ELF-1 (cell line): ENCODE results near the gene ACTN1.
A peak's percentile ranks its signal among the peaks of the same experiment; 100 is the strongest.

ENCODE experiments used
- DNase-seq: peaks from one replicate; pipeline ENCODE4 v3.0.0-alpha.2; 2016; ENCODE audit warnings: low read depth, low spot score

Gene ACTN1

DNA sequence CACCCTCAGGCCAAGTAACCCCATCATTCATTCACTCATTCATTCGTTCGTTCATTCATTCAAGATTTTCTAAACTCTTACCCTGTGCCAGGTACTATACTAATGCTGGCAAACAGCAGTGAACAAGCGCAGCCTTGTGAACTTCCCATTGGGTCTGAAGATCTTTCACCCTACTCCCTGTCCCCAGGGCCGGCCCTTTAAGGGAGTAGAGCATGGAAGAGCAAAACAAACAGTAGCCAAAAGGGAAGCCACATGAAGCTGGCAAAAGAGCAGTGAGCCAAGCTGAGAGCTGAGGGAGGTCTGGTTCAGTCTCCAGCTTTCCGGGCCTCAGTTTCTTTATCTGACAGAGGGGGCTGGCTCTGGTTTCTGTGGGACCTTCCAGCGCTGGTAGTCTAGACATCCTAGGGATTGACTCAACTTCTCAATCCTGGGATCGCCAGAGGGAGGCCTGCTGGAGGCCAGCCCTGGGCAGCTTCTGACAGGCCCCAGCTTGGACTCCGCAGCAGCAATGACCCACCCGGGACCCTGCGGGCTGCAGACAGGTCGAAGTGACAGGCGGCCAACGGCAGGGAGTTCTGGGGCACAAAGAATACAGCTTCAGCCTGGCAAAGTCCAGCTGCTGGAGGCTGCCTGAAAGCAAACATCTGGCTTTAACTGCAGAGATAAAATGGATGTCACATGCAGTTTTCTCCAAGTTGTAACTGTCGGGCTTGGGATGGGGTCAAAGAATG lies 27.1 kb downstream of the ACTN1 start:
- DNase-seq = no peak

DNA sequence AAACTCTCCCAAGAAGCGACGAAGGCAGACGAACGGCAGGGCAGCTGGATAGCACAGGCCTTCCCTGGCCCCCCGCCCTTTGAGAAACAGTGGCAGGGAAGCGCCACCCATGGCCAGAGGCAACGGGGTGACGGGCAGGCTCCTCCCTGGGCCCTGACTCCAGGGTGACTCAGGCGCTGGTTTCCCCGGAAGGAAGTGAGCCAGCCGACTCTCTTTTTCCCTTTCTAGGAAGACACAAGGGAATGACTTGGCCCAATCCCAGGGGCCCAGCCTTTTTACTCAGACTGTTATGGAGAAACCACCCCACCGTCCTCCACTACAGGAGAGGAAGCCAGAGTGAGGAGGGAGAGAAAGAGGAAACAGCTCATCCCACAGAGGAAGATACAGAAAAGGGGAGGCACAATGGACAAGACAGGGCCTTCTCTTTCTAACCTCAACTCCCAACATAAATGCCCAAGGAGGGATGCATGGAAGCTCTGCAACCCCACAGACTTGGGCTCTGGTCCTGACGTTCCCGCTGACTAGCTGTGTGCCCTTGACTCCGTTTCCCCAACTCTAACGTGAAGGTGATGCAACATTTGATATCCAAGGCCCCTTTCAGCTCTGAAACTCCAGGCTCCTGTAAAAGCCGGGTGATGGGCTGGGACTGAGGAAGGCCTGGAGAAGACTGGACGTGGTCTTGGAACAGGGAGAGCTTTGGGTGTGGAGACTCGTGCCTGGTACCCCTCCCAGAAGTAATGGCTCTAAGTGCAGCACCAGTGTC lies 27.9 kb downstream of the ACTN1 start:
- DNase-seq = no peak

DNA sequence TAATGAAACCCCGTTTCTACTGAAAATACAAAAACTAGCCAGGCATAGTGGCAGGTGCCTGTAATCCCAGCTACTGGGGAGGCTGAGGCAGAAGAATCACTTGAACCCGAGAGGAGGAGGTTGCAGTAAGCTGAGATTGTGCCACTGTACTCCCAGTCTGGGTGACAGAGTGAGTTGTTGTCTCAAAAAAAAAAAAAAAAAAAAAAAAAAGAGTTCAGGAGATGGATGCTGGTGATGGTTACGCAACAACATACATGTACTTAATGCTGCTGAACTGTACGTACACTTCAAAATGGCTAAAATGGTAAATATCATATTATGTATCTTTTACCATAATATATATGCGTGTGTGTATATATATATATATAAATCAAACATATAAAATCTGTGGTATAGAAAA lies 29.0 kb downstream of the ACTN1 start:
- DNase-seq = no peak

DNA sequence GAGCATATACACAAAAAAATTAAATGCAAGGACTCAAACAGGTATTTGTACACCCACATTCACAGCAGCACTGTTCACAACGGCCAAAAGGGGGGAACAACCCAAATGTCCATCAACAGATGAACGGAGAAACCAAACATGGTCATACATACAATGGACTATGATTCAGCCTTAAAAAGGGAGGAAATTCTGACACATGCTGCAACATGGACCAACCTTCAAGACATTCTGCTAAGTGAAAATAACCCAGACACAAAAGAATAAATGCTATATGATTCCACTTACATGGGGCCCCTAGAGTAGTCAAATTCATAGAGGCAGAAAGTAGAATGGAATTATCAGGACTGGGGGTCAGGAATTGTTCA lies 29.5 kb downstream of the ACTN1 start:
- DNase-seq = no peak

DNA sequence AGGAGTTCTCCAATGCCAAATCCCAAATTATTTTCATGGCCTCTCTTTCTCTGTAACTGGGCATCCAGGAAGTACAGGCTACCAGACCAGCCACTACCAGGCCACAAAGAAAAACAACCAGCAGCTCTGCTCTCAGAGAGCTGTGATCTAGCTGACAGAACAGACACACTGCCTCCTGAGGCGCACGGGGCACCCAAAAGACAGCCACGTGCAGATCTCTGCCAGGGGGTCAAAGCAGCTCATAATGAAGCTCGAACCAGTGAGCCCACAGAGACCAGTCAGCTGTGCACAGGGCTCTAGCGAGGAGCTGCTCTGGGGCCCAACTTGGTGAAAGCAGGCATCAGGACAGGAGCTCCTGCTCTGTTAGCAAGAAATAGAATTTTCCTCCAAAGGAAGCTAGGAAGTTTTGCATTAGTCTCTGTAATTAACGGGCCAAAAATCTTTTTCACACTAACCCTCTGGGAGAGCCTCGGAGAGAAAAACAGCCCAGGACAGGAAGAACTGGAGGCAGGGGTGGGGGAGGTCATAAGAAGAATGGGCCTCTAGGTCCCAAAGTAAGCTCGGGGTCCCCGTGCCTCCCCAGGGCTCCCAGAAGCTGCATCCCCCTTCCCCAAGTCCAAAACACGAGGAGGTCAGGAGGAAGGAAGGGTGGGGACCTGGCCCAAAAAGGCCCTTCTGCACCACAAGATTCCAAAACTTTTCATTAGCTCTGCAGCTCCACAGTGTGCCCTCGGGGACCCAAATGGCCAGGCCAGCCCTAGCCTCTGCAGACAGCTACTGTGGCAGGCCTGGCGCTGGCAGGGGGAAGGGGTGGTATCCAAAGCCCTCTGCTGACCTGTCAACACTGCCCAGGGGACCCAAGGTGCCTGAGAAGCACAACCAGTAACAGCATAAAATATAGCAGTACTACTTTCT lies 30.2 kb downstream of the ACTN1 start:
- DNase-seq = no peak

DNA sequence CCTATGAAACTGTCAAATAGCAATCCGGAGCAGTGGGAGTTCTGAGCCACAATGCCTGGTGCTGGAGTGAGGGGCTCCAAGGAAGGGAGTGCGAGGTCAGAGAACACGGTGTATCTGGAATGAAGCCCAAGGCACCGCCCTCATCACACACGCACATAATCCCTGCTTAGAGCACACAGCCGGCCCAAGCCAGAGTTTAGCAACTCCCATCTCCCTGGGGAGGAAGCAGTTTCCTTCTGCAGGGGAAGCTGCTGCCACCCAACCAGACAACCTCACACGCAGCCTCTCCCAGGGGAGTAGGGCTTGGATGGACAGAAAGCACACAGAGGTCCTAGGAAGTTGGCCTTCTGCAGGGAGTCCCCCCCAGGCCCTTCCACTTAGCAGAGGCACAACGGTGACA lies 31.3 kb downstream of the ACTN1 start:
- peak; percentile 74 for DNase-seq

DNA sequence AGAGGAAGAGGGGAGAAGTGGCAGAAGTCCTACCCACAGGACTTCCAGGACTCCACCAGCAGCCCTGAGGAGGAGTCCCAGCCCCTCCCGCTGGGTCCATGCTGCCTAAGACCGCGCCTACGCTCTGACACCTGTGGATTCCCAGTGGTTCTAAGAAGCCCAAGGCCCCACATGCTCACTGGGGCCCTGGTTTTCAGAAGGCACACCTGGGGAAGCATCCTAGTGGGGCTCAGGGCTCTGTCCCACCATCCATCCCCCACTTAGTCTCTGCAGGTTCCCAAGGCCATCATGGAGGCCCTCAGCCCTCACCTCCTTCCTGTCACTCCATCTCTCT lies 32.6 kb downstream of the ACTN1 start:
- DNase-seq = no peak

DNA sequence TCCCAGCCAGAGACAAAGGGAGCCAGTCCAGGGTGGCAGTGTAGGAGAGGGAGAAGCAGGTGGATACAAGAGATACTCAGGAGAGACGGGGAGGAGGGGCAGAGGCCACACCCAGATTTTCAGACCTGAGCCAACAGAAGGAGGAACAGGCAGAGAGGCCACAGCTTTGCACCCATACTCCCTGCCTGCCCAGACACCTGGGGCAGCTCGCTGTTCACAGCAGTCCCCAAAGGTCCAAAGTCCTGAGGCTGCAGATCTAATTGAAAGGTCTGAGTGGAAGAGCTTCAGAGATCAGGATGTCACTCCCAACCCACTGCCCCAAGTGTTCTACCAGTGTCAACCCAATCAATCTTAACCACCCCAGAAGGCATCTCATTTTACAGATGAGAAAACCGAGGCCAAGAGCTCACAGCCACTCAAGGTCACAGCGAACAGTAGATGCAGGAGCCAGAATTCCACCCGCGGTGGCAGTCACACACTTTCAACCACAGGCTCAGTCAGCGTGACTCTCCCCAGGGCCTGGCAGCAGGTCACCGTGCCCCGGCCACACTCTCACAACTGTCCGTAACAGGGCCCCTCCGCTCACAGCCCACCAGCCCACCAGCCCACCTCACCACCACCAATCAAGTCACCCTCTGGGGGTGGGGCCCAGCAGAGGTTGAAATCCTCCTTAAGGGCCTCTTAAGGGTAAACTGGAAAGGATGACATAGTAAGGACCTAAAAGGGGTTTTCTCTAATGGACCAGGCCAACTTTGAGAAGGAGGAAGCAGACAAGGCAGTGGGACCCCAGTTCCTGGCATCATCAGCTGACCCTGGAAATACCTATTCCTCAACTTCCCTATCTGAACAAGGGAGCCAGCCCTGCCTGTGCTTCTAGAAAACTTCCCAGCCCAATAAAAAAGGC lies 33.3 kb downstream of the ACTN1 start:
- no peak for DNase-seq

DNA sequence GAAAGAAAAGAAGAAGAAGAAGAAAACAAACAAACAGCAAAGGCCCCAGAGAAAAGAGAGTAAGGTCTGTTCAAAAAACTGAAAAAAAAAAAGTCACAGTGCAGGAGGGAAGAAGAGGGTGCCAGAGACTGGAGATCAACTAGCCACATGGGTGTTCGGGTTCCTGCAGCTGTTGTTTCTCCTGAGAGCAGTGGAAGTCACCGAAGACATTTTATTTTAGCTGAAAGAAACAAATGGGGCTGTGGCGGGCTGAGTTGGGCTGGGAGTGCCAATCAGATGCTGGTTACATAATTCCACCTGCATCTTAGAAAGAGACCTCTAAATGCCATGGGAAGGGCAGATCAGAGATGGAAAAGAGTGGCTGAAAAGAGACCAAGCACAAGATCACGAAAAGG lies 33.9 kb downstream of the ACTN1 start:
- DNase-seq = no peak

DNA sequence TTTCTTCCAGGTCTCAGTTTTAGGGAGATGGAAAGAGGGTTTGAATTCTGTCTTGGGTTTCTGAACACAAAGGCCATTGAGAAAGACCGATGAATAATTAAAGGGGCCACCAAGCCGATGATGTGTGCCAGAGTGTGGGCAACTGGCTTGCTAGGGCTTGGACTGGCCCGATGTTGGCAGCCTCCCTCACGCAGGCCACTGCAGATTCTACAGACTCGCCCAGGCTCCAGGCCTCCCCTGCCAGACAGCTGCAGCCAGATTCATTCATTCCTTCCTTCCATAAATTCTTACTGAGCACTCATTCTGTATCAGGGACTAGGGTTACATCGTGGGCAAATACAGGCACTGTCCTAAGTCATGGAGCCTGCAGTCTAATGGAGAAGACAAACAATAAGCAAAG lies 34.9 kb downstream of the ACTN1 start:
- no peak for DNase-seq

DNA sequence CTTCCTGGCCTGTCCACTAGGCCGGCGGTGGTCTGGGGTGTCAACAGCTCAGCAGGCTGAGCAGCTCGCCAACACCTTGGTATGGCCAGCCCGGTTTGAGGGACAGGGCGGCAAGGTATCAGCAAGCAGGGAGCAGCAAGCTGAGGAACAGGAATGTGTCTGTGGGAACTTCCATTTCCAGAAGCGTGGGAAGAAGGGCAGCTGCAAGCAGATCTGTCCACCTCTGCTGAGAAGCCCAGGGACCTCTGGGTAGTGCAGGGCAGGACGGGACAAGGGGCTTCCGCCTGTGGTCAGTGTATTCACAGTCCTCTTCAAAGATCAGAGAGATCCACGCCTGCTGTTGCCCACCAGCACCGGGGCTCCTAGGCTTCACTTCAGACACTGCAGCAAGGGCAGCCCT lies 36.0 kb downstream of the ACTN1 start:
- no peak for DNase-seq

DNA sequence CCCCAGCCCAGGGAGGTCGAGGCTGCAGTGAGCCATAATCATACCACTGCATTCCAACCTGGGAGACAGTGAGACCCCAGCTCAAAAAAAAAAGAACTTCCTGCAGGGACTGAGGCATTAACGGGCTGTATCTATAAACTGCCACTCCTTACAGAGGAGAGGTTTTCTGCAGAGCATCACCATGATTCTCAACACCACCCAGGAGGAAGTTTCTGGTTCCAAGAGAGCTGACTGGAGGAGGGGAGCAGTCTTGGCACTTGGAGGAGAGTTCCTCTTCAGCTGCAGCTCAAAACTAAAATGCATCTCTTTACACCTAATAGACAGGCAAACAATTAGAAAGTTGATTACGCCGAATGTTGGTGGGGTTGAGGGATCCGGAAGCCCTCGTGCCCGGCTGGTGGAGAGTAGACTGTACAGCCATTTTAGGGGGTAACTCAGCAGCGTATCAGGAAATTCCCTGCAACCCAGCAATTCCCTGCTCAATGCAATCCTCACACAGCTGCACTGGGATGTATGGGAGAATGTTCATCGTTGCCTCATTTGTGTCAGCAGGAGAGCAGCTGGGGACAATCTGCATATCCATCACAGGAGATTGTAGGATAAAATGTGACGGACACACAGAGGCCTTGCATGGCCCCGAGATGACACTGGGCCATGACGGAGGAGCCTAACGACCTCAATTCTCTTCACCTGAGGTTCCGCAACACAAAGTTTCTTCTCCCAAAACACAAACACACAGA lies 36.6 kb downstream of the ACTN1 start:
- no peak for DNase-seq

DNA sequence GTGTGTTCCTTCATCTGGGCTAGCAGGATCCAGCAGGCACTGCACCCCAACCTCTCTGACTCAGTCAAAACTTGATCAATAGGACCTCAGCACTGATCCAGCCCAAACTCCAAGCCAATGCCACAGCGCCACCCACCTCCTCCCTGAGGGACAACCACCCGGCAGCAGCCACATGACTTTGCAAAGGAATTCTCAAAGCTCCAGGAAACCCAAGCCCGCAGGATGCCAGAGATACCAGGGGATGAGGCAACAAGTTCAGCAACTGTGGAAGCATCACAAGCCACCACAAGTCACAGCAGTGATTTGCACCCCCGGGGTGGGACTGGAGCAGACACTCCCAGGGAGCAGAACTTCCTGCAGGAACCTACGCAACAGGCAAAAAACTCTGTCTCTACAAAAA lies 37.3 kb downstream of the ACTN1 start:
- DNase-seq = peak; percentile 93

DNA sequence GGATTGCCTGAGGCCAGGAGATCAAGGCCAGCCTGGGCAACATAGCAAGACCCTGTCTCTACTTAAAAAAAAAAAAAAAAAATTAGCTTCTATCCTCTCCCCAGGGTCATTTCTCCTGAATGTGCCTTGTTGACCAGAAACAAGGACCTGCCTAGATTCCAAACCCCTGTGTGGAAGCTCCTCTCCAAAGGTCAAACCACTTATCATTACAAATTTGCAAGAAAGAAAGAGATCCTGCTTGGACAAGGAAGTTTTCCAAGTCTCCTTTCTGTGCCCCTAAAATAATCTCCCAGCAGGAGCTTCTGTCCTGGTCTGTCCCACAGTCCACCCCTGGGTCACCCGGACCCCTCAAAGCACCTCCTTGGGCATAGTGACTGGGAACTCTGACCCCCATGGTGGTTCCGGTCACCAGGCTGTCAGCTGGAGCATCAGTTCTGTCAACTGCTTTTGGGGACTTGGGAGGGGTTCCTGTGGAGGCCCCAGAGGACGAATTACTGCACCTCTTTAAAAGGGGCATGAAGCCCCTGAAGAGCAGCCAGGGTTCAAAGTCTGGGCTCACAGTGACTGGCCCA lies 38.4 kb downstream of the ACTN1 start:
- DNase-seq = no peak

DNA sequence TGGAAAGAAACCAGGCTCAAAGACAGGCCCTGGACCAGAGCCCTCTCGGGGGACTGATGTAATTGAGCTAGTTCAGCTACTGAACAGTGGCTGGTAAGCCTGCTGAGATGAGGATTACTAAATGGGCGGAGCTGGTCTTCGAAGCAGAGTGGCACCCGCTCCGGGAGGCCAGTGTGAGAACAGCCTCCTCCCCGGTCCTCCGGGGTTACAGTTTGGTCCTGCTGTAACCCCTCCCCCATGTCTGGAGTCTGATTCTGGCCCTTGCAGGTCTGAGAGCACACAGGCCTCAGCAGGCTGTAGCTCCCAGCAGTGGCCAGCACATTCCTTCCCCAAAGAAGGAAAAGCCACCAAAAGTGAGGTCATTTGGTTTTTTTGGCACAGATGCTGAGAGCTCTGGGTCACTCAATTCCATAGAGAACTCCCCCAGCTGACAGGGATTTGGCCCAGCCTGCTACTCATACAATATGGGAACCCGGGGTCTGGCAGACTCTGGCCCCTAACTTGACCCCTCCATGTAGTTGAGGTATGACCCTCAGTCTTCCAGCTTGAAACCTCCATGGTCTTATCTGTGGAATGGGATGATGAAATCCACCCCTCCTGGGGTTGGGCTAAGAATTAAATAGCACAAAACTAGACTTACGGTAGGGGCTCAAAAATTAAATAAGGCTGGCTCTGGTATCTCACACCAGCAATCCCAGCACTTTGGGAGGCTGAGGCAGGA lies 39.0 kb downstream of the ACTN1 start:
- DNase-seq = peak; percentile 96

DNA sequence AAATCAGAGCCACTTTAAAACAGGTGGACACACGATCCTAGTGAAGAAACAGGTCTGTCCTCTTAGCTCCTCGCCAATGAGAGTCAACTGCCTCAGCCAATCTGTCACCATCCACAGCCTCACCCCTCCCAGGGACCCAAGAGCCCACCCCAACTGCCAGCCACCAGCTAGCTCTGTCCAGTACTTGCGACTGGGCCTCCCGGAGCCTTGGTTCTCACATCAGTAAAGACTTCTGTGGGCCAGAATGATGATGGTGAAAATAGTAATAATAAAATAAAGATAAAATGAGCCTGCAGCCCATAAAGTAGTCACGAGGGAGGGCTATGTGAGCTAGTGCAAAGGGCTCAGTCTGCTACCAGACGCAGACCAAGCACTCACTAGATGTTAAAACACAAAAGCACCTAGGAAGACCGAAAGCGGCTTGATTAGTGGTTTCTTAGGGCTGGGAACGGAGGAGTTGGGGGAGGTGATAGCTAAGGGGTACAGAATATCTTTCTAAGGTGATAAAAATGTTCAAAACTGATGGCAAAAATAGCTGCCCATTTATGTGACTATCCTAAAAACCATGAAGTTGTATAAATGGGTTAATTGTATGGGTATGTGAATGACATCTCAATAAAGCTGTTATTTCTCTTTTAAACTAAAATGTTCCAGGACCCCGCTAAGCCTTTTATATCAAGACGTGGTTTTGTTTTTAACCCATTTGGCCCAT lies 39.8 kb downstream of the ACTN1 start:
- no peak for DNase-seq

DNA sequence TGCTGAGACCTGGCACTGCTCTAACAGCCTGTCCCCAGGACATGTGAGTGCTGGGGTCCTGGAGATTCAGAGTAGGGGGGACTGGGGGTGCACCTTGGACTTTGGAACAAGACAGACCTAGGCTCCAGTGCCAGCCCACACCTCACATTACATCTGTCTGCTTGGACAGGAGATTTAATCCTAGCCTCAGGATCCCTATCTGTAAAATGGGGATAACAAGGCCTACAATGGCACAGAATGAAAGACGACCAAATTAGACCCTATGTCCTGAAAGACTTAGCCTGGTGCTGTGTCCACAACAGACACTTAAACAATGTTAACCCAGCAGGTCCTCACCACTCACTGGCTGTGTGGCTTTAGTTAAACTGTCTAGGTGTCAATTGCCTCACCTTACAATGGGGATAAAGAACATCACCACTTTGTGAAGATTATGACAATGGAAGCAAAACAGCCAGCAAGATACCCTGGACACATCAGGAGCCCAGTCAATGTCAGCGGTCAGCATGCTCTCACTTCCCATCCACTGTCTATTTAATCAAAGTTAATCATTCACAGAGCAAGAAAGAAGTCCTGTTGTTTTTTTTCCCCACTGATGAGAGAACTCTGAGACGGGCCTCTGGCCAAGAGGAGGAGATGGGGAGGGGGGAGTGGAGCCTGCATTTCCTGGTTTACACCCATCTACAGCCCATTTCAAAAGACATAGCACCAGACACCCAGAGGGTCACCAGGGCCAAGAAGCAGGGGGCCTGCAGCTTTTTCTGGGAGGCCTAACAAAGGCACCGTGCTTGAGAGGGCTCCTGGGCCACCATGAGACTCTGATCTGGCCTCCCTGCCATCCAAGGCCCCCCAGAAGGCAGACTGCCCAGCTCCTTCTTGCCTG lies 40.6 kb downstream of the ACTN1 start:
- no peak for DNase-seq
